ENCODE measurements around the gene GAK. TPM values are rescaled to one million over a fixed set of nuclear protein-coding genes. Genes with fewer than 3 reads are reported as not detected.

The GAK gene
- total RNA-seq, 6 experiments from 2014 or later, result 53.2 to 85.0 (median 64.5) TPM

- no peak overlapping the region for H3K4me3 ChIP-seq
- ATAC-seq, result no peak
- no peak overlapping the region for H3K27ac ChIP-seq
- no peaks in the 10 kb centered on the region for H3K9me3 ChIP-seq
- DNase-seq, result no peak
- 77% methylated on average over 11 of the region's 14 CpGs for WGBS (ENCODE audit: insufficient coverage, low coverage, low lambda C conversion rate, missing lambda C conversion rate)
- H3K27me3 ChIP-seq, result no peaks in the 10 kb centered on the region
- no peaks in the 10 kb centered on the region for H3K4me1 ChIP-seq
- intact Hi-C loops (cut with DNase I), result no loop called here
- TF ChIP-seq POLR2A (IDR thresholded peaks at IDR 0.05), result no peak
- TF ChIP-seq, protein P1, sequence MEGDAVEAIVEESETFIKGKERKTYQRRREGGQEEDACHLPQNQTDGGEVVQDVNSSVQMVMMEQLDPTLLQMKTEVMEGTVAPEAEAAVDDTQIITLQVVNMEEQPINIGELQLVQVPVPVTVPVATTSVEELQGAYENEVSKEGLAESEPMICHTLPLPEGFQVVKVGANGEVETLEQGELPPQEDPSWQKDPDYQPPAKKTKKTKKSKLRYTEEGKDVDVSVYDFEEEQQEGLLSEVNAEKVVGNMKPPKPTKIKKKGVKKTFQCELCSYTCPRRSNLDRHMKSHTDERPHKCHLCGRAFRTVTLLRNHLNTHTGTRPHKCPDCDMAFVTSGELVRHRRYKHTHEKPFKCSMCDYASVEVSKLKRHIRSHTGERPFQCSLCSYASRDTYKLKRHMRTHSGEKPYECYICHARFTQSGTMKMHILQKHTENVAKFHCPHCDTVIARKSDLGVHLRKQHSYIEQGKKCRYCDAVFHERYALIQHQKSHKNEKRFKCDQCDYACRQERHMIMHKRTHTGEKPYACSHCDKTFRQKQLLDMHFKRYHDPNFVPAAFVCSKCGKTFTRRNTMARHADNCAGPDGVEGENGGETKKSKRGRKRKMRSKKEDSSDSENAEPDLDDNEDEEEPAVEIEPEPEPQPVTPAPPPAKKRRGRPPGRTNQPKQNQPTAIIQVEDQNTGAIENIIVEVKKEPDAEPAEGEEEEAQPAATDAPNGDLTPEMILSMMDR (IDR thresholded peaks at IDR 0.05), result no peak
- peaks cover 0 to 4% (median 0%) of the 10 kb centered on the region in 4 donors for H3K36me3 ChIP-seq
These were observed 24.6 kb upstream of the GAK start for GRCh38 chr4:956531-957230.

GRCh38 chr4:955931-956381 lies 23.8 kb upstream of the GAK start:
- DNase-seq (no peak), ATAC-seq (no peak)
- Histone ChIP-seq H3K27me3 (no peaks in the 10 kb centered on the region), H3K27ac (no peak overlapping the region), H3K4me1 (no peaks in the 10 kb centered on the region), H3K36me3 (peaks cover 0 to 4% (median 0%) of the 10 kb centered on the region in 4 donors), H3K4me3 (no peak overlapping the region), H3K9me3 (no peaks in the 10 kb centered on the region)
- TF ChIP-seq POLR2A (IDR thresholded peaks at IDR 0.05), result no peak
- TF ChIP-seq, protein P1 (IDR thresholded peaks at IDR 0.05), result no peak
- intact Hi-C loops (cut with DNase I), result no loop called here
- 94% methylated on average over 7 of the region's 12 CpGs for WGBS (ENCODE audit: insufficient coverage, low coverage, low lambda C conversion rate, missing lambda C conversion rate)

GRCh38 chr4:955161-955921 lies 23.2 kb upstream of the GAK start:
- TF ChIP-seq, protein P1 (IDR thresholded peaks at IDR 0.05), result no peak
- no peak for TF ChIP-seq POLR2A (IDR thresholded peaks at IDR 0.05)
- 100% methylated on average over 3 of the region's 33 CpGs for WGBS (ENCODE audit: insufficient coverage, low coverage, low lambda C conversion rate, missing lambda C conversion rate)
- Histone ChIP-seq H3K27me3 (no peaks in the 10 kb centered on the region), H3K4me1 (no peaks in the 10 kb centered on the region), H3K27ac (no peak overlapping the region), H3K4me3 (no peak overlapping the region), H3K36me3 (peaks cover 0 to 4% (median 0%) of the 10 kb centered on the region in 4 donors), H3K9me3 (no peaks in the 10 kb centered on the region)
- DNase-seq, result peak in 1 of 3 donors; percentile 36
- intact Hi-C loops (cut with DNase I), result no loop called here
- ATAC-seq, result no peak

DNA sequence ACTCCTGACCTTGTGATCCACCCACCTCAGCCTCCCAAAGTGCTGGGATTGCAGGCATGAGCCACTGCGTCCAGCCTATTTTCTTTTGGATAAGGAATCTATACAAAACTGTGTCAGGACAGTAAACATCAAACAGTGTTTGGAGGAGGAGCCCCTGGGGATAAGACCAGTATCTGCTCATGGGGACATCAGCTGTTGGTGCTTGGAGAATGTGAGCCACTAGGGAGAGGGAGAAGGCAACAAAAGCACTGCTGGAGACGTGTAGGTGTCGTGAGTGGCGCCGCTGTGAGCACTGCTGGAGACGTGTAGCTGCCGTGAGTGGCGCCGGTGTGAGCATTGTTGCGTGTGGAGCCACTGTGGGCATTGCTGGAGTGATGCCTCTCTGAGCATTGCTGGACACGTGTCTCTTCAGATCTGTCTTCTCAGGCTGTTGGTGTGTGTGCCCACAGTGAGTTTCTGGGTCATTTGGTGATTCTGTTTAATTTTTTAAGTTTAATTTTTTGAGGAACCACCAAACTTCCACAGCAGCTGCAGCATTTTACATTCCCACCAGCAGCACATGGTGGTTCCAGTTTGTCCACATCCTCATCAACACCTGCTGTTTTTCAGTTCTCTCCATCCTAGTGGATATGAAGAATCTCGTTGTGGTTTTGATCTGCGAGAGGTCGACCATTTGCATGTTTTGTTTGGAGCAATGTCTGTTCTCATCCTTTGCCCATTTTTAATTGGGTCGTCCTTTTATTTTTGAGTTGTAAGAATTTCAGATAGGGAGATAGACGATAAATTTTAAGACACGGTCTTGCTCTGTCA lies 22.3 kb upstream of the GAK start:
- no peaks in the 10 kb centered on the region for H3K4me1 ChIP-seq
- ATAC-seq, result no peak
- H3K36me3 ChIP-seq, result peaks cover 0 to 4% (median 0%) of the 10 kb centered on the region in 4 donors
- TF ChIP-seq, protein P1 (IDR thresholded peaks at IDR 0.05), result no peak
- TF ChIP-seq POLR2A (IDR thresholded peaks at IDR 0.05), result no peak
- WGBS (ENCODE audit: insufficient coverage, low coverage, low lambda C conversion rate, missing lambda C conversion rate), result 88% methylated on average over 15 of the region's 17 CpGs
- H3K27ac ChIP-seq, result no peak overlapping the region
- H3K27me3 ChIP-seq, result no peaks in the 10 kb centered on the region
- no peak for DNase-seq
- H3K4me3 ChIP-seq, result no peak overlapping the region
- no peaks in the 10 kb centered on the region for H3K9me3 ChIP-seq
- intact Hi-C loops (cut with DNase I), result no loop called here

Measured in right lobe of liver (tissue), 6 donors.